ENCODE measurements around the gene EMP3. TPM values are rescaled to one million over a fixed set of nuclear protein-coding genes. Genes with fewer than 3 reads are reported as not detected.

Gene EMP3
- total RNA-seq, 2 experiments from 2014 or later = 189 to 191 TPM

DNA sequence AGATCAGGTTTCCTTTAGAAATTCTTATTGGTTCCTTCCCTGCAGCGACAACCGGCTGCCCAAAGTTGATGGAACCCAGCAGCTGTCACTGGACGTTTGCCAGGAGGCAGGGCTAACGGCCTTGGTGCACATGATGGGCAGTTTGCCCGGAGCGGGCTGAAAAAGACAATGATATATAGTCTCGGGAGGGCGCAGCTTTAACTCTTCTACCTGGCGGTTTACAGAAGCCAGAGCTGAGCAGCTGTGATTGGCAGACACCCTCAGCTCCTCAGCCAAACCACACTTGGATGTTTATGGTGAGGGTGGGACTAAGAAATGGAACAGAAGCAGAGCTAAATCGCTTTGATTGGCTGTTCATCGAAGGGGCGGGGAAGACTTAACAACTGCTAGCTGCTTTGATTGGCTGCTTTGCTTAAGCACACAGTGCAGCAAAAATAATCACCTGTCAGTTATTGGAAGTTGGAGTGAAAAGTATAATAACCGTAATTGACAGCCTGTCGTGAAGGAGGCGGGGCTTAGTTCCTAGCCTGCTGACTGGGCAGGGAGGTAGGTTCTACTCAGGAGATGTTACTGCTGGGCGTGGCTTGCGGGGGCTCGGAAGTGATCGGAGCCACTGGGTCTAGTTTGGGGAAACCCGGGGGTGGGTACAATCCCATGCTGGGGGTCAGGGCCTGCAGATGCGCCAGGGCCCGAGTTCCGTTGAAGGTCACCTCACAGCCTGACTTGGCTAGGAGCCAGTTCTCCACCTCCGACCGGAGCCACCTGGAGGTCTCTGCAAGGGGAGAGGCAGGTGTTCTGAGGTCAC is 7.5 kb downstream of the EMP3 start:
- peak; percentile 73 for ATAC-seq
- H3K36me3 Mint-ChIP-seq (ENCODE audit: low read depth) = peaks cover 33% of the 10 kb centered on the region
- POLR2A ChIA-PET = interaction anchor here (0.8 to 5.2 kb wide), 8 partner anchors 10 to 282 kb away, joined by 3 to 47 read pairs (median 4); partner anchors contain the start of genes CARD8, EMP3, FAM83E and GRIN2D
- peaks cover 54% of the 10 kb centered on the region for H3K4me1 Mint-ChIP-seq (ENCODE audit: low read depth)
- CTCF ChIA-PET = interaction anchor here (0.6 to 9.8 kb wide), 13 partner anchors 13 to 223 kb away, joined by 3 to 247 read pairs (median 4); partner anchors contain the start of genes CARD8, EMP3, KDELR1 and PLA2G4C
- no peaks in the 10 kb centered on the region for H3K27me3 Mint-ChIP-seq
- TF ChIP-seq, protein P1, sequence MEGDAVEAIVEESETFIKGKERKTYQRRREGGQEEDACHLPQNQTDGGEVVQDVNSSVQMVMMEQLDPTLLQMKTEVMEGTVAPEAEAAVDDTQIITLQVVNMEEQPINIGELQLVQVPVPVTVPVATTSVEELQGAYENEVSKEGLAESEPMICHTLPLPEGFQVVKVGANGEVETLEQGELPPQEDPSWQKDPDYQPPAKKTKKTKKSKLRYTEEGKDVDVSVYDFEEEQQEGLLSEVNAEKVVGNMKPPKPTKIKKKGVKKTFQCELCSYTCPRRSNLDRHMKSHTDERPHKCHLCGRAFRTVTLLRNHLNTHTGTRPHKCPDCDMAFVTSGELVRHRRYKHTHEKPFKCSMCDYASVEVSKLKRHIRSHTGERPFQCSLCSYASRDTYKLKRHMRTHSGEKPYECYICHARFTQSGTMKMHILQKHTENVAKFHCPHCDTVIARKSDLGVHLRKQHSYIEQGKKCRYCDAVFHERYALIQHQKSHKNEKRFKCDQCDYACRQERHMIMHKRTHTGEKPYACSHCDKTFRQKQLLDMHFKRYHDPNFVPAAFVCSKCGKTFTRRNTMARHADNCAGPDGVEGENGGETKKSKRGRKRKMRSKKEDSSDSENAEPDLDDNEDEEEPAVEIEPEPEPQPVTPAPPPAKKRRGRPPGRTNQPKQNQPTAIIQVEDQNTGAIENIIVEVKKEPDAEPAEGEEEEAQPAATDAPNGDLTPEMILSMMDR (IDR thresholded peaks at IDR 0.05) = no peak
- peaks cover 3% of the 10 kb centered on the region for H3K9me3 Mint-ChIP-seq
- peak overlapping the region; percentile 96 for H3K27ac Mint-ChIP-seq
- H3K4me3 Mint-ChIP-seq = peak overlapping the region; percentile 87
- peak; percentile 99 for DNase-seq
- intact Hi-C loops (cut with micrococcal nuclease) = no loop called here

DNA sequence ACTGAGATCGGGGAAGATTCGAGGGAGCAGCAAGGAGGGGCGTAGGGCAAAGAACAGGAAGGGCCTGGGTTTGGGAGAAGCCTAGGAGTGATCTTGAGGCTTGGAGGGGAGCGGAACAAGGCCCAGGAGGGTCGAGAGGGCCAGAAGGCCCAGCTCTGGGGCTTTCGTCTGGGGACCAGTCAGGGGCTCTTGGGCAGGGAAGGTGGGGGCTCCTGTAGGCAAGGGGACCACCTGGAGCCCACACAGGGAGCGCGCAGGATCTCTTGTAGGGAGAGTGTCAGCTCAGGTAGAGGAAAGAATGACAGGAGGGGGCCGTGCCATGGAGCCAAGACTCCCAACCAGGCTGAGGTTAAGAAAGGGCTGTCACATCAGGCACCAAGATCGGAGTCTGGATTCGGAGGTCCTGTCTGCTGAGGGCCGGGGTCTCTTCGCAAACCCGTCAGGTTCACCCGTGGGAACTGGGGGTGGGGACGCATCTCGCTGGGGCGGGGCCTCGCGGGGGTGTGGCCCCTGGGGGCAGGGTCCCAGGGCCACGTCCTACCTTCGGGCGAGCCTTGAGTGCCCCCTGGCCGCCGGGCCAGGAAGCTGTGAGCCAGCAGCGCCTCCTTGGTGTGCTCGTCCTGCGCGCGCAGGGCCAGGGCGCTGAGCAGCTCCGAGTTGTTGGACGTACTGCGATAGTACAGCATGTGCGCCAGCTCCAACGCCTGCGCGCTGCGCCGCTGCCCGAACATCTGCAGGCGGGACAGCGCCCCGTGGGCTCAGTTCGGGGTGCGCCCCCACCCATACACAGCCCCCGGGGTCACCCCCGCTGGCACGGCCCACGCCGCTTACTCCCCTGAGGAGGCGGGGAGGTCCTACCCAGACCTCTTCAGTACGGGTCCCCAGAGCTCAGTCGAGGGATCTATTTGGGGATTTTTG is 8.4 kb downstream of the EMP3 start:
- POLR2A ChIA-PET = interaction anchor here (0.7 to 5.2 kb wide), 13 partner anchors 11 to 281 kb away, joined by 3 to 47 read pairs (median 4); partner anchors contain the start of genes CARD8, EMP3, FAM83E and GRIN2D
- peak; percentile 96 for DNase-seq
- CTCF ChIA-PET = interaction anchor here (0.6 to 9.8 kb wide), 23 partner anchors 13 to 286 kb away, joined by 3 to 247 read pairs (median 5); partner anchors contain the start of genes CARD8, EMP3, KDELR1 and PLA2G4C
- Mint-ChIP-seq H3K27me3 (no peaks in the 10 kb centered on the region), H3K27ac (peak overlapping the region; percentile 96), H3K4me3 (peak overlapping the region; percentile 87), H3K9me3 (no peaks in the 10 kb centered on the region), H3K36me3 (ENCODE audit: low read depth) (peaks cover 27% of the 10 kb centered on the region), H3K4me1 (ENCODE audit: low read depth) (peaks cover 50% of the 10 kb centered on the region)
- TF ChIP-seq, protein P1 (IDR thresholded peaks at IDR 0.05) = peak; percentile 74
- intact Hi-C loops (cut with micrococcal nuclease) = loop anchor here (2.0 kb wide), 1 partner anchor 13 kb away; a partner anchor contains a TSS
- ATAC-seq = peak; percentile 71

DNA sequence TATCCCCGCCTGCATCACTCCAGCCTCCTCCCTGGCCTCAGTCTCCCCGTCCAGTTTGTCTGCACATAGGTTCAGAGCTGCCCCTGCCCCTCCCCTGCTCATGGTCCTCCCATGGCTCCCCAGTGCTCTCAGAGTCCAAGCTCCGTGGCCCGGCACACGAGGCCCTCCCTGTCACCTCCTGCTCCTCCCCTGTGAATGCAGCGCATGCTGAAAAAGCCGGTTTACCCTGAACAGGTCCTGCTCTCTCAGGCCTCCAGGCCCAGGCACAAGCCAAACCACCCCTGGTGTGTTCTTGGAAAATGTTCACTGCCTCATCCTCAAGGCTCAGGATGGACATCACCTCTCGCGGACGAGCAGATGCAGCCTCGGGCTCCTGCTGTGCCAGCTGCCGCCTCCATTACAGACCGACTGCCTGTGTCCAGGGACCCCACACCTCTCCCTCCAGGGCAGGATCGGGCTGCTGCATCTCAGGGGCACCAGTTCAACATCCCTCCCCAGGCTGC is 13.0 kb downstream of the EMP3 start:
- CTCF ChIA-PET = interaction anchor here (0.9 kb wide), 1 partner anchor 53 kb away, joined by 4 read pairs; the partner anchor contains the start of gene KDELR1
- TF ChIP-seq, protein P1 (IDR thresholded peaks at IDR 0.05) = no peak
- intact Hi-C loops (cut with micrococcal nuclease) = no loop called here
- no peak for ATAC-seq
- Mint-ChIP-seq H3K36me3 (ENCODE audit: low read depth) (no peaks in the 10 kb centered on the region), H3K27ac (no peak overlapping the region), H3K9me3 (no peaks in the 10 kb centered on the region), H3K4me3 (no peak overlapping the region), H3K27me3 (no peaks in the 10 kb centered on the region), H3K4me1 (ENCODE audit: low read depth) (peaks cover 11% of the 10 kb centered on the region)
- DNase-seq = no peak
- POLR2A ChIA-PET = interaction anchor here (1.0 kb wide), 1 partner anchor 8 kb away, joined by 4 read pairs; no protein-coding TSS in a partner anchor

DNA sequence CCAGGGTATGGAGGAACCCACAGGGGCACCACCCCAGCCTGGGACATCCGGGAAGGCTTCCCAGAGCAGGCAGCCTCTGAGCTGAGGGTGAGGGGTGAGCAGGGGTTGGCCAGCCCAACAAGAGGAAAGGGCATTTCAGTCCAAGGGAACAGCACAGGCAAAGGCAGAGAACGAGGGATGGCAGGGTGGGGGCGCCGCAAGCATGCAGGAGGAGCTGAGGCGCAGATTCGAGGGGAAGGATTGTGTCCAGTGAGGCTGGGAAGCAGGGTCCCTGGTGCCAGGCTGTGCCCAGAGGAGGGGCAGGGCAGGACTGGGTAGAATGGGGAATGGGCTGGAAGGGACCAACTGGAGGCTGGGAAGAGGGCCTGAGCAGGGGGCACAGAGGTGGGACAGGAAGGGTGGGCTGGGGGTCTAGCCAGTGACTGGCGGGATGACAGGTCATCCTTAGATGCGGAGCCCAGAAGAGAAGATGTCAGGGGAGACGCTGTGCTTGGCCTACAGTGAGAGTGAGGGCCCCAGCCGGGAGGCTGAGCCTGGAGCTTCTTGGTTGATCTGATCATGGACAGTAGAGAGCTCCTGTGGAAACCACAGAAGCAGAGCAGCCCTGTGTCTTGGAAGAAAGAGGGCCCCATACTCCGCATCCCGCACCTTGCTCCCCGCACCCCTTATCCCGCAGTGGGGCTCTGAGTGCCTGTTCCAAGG is 13.6 kb downstream of the EMP3 start:
- H3K27me3 Mint-ChIP-seq = no peaks in the 10 kb centered on the region
- ATAC-seq = no peak
- intact Hi-C loops (cut with micrococcal nuclease) = no loop called here
- H3K36me3 Mint-ChIP-seq (ENCODE audit: low read depth) = no peaks in the 10 kb centered on the region
- no peak overlapping the region for H3K27ac Mint-ChIP-seq
- ChIA-PET CTCF (interaction anchor here (0.9 to 2.0 kb wide), 2 partner anchors 12 to 52 kb away, joined by 4 to 9 read pairs; partner anchors contain the start of gene KDELR1), POLR2A (interaction anchor here (0.8 to 1.0 kb wide), 2 partner anchors 9 to 24 kb away, joined by 3 to 4 read pairs; no protein-coding TSS in a partner anchor)
- H3K9me3 Mint-ChIP-seq = no peaks in the 10 kb centered on the region
- TF ChIP-seq, protein P1 (IDR thresholded peaks at IDR 0.05) = no peak
- H3K4me1 Mint-ChIP-seq (ENCODE audit: low read depth) = peaks cover 7% of the 10 kb centered on the region
- H3K4me3 Mint-ChIP-seq = no peak overlapping the region
- DNase-seq = no peak
